GDM1 (cell line): Measurements from ENCODE around the gene TLDC2.
"Not testable (repeated sequence)": the region's sequence is repeated elsewhere in the genome, so short reads cannot be mapped to it uniquely, and the experiment has no call there.

Experiments used
- DNase-seq: peaks from one replicate; lab custom pipeline; 2025; lab: John Stamatoyannopoulos, UW

Gene TLDC2

GRCh38 chr20:36871640-36872570 is 4.0 kb upstream of the TLDC2 start:
- no peak for DNase-seq

- no peak for DNase-seq
Measured at GRCh38 chr20:36872852-36873251, 3.1 kb upstream of the TLDC2 start.

- DNase-seq = no peak
Measured at GRCh38 chr20:36873498-36874189, 2.3 kb upstream of the TLDC2 start.

GRCh38 chr20:36875093-36875492 is 845 bp upstream of the TLDC2 start:
- not testable (repeated sequence) for DNase-seq

GRCh38 chr20:36876473-36876833 is 515 bp downstream of the TLDC2 start:
- DNase-seq = no peak

- no peak for DNase-seq
Measured at GRCh38 chr20:36878941-36879340, 3.0 kb downstream of the TLDC2 start.

GRCh38 chr20:36880741-36881250 is 4.9 kb downstream of the TLDC2 start:
- no peak for DNase-seq

- no peak for DNase-seq
Measured at GRCh38 chr20:36881331-36881730, 5.4 kb downstream of the TLDC2 start.

- no peak for DNase-seq
Measured at GRCh38 chr20:36881888-36882287, 6.0 kb downstream of the TLDC2 start.

GRCh38 chr20:36883977-36884535 is 8.1 kb downstream of the TLDC2 start:
- DNase-seq = no peak

GRCh38 chr20:36885356-36885755 is 9.4 kb downstream of the TLDC2 start:
- DNase-seq = no peak

GRCh38 chr20:36886859-36887751 is 11.2 kb downstream of the TLDC2 start:
- DNase-seq = peak; percentile 67

- DNase-seq = no peak
Measured at GRCh38 chr20:36887752-36888090, 11.8 kb downstream of the TLDC2 start.

GRCh38 chr20:36888880-36889516 is 13.1 kb downstream of the TLDC2 start:
- no peak for DNase-seq

GRCh38 chr20:36890586-36890985 is 14.6 kb downstream of the TLDC2 start:
- DNase-seq = no peak

GRCh38 chr20:36891211-36891610 is 15.3 kb downstream of the TLDC2 start:
- no peak for DNase-seq

- DNase-seq = no peak
Measured at GRCh38 chr20:36893801-36894200, 17.9 kb downstream of the TLDC2 start.

GRCh38 chr20:36895036-36895435 is 19.1 kb downstream of the TLDC2 start:
- no peak for DNase-seq

- no peak for DNase-seq
Measured at GRCh38 chr20:36904690-36905089, 28.8 kb downstream of the TLDC2 start.

GRCh38 chr20:36905566-36905965 is 29.6 kb downstream of the TLDC2 start:
- DNase-seq = not testable (repeated sequence)

- not testable (repeated sequence) for DNase-seq
Measured at GRCh38 chr20:36906086-36906485, 30.1 kb downstream of the TLDC2 start.
